ENCODE results near the gene ZDHHC9. TPM values are rescaled to one million over a fixed set of nuclear protein-coding genes. Genes with fewer than 3 reads are reported as not detected.

ZDHHC9 gene
- total RNA-seq, 3 donors from 2014 or later, result 21.8 to 36.2 (median 34.4) TPM

GRCh38 chrX:129779086-129779672, 64.5 kb downstream of the ZDHHC9 start:
- Histone ChIP-seq H3K4me3 (no peak overlapping the region), H3K27me3 (peaks cover 0 to 23% of the 10 kb centered on the region in 2 donors), H3K36me3 (no peaks in the 10 kb centered on the region), H3K27ac (no peak overlapping the region), H3K9me3 (no peaks in the 10 kb centered on the region), H3K4me1 (no peaks in the 10 kb centered on the region)
- no peak for TF ChIP-seq POLR2A (IDR thresholded peaks at IDR 0.05)
- TF ChIP-seq POLR2AphosphoS5 (IDR thresholded peaks at IDR 0.05), result no peak
- TF ChIP-seq CTCF (IDR thresholded peaks at IDR 0.05), result no peak
- intact Hi-C loops (cut with DNase I; ENCODE audit: low total_unique reads), result no loop called here
- no peak for DNase-seq (ENCODE audit: low spot score in 2 of 2)

- H3K36me3 ChIP-seq, result no peaks in the 10 kb centered on the region
- peak overlapping the region; percentile 67 to 77 for H3K27ac ChIP-seq
Measured at GRCh38 chrX:129777218-129778030, 66.3 kb downstream of the ZDHHC9 start.

GRCh38 chrX:129773649-129774458, 69.8 kb downstream of the ZDHHC9 start:
- no peak overlapping the region for H3K27ac ChIP-seq
- no peak overlapping the region for H3K4me3 ChIP-seq
- TF ChIP-seq POLR2A (IDR thresholded peaks at IDR 0.05) (no peak), CTCF (IDR thresholded peaks at IDR 0.05) (no peak), POLR2AphosphoS5 (IDR thresholded peaks at IDR 0.05) (no peak)
- H3K4me1 ChIP-seq, result no peaks in the 10 kb centered on the region
- no peak for DNase-seq (ENCODE audit: low spot score in 2 of 2)
- H3K27me3 ChIP-seq, result no peaks in the 10 kb centered on the region
- no peaks in the 10 kb centered on the region for H3K36me3 ChIP-seq
- intact Hi-C loops (cut with DNase I; ENCODE audit: low total_unique reads), result no loop called here
- no peaks in the 10 kb centered on the region for H3K9me3 ChIP-seq

More at GRCh38 chrX:129777218-129778030, 66.3 kb downstream of the ZDHHC9 start:
- Histone ChIP-seq H3K27me3 (peaks cover 0 to 13% of the 10 kb centered on the region in 2 donors), H3K4me1 (no peaks in the 10 kb centered on the region), H3K9me3 (no peaks in the 10 kb centered on the region), H3K4me3 (peak overlapping the region in 1 of 3 donors; percentile 39)
- peak; percentile 45 to 52 for DNase-seq (ENCODE audit: low spot score in 2 of 2)
- TF ChIP-seq POLR2AphosphoS5 (IDR thresholded peaks at IDR 0.05) (no peak), CTCF (IDR thresholded peaks at IDR 0.05) (no peak), POLR2A (IDR thresholded peaks at IDR 0.05) (no peak)
- intact Hi-C loops (cut with DNase I; ENCODE audit: low total_unique reads), result no loop called here

- peak overlapping the region; percentile 13 to 21 for H3K27ac ChIP-seq
- no peaks in the 10 kb centered on the region for H3K36me3 ChIP-seq
- H3K4me1 ChIP-seq, result no peaks in the 10 kb centered on the region
- no peak overlapping the region for H3K4me3 ChIP-seq
- peak in 1 of 2 donors; percentile 50 for DNase-seq (ENCODE audit: low spot score in 2 of 2)
- intact Hi-C loops (cut with DNase I; ENCODE audit: low total_unique reads), result no loop called here
- no peak for TF ChIP-seq POLR2A (IDR thresholded peaks at IDR 0.05)
- no peak for TF ChIP-seq CTCF (IDR thresholded peaks at IDR 0.05)
- no peak for TF ChIP-seq POLR2AphosphoS5 (IDR thresholded peaks at IDR 0.05)
- no peaks in the 10 kb centered on the region for H3K27me3 ChIP-seq
- H3K9me3 ChIP-seq, result no peaks in the 10 kb centered on the region
Measured at GRCh38 chrX:129772796-129773431, 70.8 kb downstream of the ZDHHC9 start.
